Right lung (tissue), 10 donors: ENCODE results near the gene SCAND1. TPM values are rescaled to one million over a fixed set of nuclear protein-coding genes. Genes with fewer than 3 reads are reported as not detected.
"Not testable (repeated sequence)": the region's sequence is repeated elsewhere in the genome, so short reads cannot be mapped to it uniquely, and the experiment has no call there.

Source experiments
- DNase-seq, 2 donors: peaks; one replicate each; pipeline ENCODE4 v3.0.0-alpha.2; 2013
- long read RNA-seq, 8 donors: transcript quantifications; one replicate each; lab custom pipeline, GENCODE V29; 2026
- polyA plus RNA-seq, 5 donors: library from polyadenylated mRNA; unstranded; fragments of 120-200 nt; gene quantifications; one replicate each; pipeline versions ENCODE4 v1.2.1 to v1.2.3, GENCODE V29; 2013; ENCODE audit warnings: inconsistent platforms in 1 of 5, low replicate concordance in 1 of 5; ENCODE audit not compliant: insufficient read length in 5 of 5, insufficient read depth in 1 of 5

The SCAND1 gene
- polyA plus RNA-seq = 10 to 100 TPM; 16.1 to 53.9 (median 25.1) TPM
- long read RNA-seq, donor 1, transcript SCAND1-201 (2 exons, 902 nt) = major isoform, 32 of 32 reads
- long read RNA-seq, donor 1, partial matches to known transcripts = 0 of 32 reads
- long read RNA-seq, donor 1, other reads (novel, unspliced or antisense) = 0 of 32 reads
- long read RNA-seq, donor 2, transcript SCAND1-201 (2 exons, 902 nt) = major isoform, 13 of 43 reads
- long read RNA-seq, donor 2, partial matches to known transcripts = 30 of 43 reads
- long read RNA-seq, donor 2, other reads (novel, unspliced or antisense) = 0 of 43 reads
- long read RNA-seq, donor 3, transcript SCAND1-201 (2 exons, 902 nt) = major isoform, 13 of 13 reads
- long read RNA-seq, donor 3, partial matches to known transcripts = 0 of 13 reads
- long read RNA-seq, donor 3, other reads (novel, unspliced or antisense) = 0 of 13 reads
- long read RNA-seq, donor 4, transcript SCAND1-201 (2 exons, 902 nt) = major isoform, 15 of 15 reads
- long read RNA-seq, donor 4, partial matches to known transcripts = 0 of 15 reads
- long read RNA-seq, donor 4, other reads (novel, unspliced or antisense) = 0 of 15 reads
- long read RNA-seq, donor 5, transcript SCAND1-201 (2 exons, 902 nt) = major isoform, 37 of 37 reads
- long read RNA-seq, donor 5, partial matches to known transcripts = 0 of 37 reads
- long read RNA-seq, donor 5, other reads (novel, unspliced or antisense) = 0 of 37 reads
- long read RNA-seq, donor 6, transcript SCAND1-201 (2 exons, 902 nt) = major isoform, 32 of 32 reads
- long read RNA-seq, donor 6, partial matches to known transcripts = 0 of 32 reads
- long read RNA-seq, donor 6, other reads (novel, unspliced or antisense) = 0 of 32 reads
- long read RNA-seq, donor 7, transcript SCAND1-201 (2 exons, 902 nt) = major isoform, 6 of 6 reads
- long read RNA-seq, donor 7, partial matches to known transcripts = 0 of 6 reads
- long read RNA-seq, donor 7, other reads (novel, unspliced or antisense) = 0 of 6 reads
- long read RNA-seq, donor 8, transcript SCAND1-201 (2 exons, 902 nt) = major isoform, 17 of 17 reads
- long read RNA-seq, donor 8, partial matches to known transcripts = 0 of 17 reads
- long read RNA-seq, donor 8, other reads (novel, unspliced or antisense) = 0 of 17 reads

DNA sequence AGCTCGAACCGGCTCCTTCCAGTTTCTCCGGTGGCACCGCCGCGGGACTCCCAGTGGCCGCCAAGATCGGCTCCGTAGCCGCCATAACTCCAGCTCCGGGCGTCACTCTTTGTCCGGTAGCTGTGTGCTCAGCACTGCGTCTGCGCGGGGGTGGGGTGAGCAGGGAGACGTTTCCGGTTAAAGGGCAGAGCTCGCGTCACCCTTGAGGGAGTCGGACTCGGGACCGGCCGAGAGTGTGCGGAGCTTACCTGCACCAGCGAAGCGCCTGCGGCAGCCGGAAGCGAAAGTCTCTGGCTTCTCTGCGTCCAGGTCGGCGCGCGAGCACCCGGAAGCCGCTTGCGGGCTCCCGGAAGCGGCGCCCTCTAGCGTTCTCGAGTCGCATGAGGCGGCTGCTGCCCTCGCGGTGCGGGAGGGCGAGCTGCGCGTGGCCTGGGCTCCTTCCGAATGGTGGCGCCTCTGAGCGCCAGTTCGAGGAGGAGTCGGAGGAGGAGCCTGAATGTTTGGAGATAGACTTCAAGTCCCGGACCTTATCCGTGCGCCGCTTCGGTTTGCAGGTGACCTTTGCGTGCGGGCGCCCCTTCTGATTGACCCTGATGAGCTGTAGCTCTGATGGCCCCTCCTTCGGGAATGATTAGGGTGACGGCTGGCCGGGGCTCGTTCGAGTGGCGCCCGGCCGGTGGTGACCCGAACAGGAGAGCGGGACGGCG is at the start of gene SCAND1:
Gene SCAND1, minus strand, starts transcription at position 303 of the 707 bp plus-strand sequence. Its CDS starts 218 bp downstream, at position 85.
- DNase-seq = peak; percentile 98

DNA sequence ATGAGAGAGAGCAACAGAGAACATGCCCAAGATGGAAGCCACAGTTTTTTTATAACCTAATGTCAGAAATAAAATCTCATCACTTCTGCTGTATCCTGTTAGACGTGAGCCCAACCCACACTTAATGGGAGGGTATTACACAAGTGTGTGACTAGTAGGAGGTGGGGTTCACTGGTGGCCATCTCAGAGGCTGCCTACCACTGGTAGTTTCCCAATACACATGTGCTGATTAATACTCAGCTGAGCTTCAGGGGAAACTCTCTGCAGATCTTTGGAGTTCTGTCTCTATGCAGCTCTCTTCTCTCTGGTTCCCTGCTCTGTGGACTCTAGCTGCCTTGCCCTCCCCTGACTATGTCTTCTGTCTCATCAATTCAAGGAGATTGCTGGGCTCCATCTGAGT is 49.7 kb upstream of the SCAND1 start:
- no peak for DNase-seq

DNA sequence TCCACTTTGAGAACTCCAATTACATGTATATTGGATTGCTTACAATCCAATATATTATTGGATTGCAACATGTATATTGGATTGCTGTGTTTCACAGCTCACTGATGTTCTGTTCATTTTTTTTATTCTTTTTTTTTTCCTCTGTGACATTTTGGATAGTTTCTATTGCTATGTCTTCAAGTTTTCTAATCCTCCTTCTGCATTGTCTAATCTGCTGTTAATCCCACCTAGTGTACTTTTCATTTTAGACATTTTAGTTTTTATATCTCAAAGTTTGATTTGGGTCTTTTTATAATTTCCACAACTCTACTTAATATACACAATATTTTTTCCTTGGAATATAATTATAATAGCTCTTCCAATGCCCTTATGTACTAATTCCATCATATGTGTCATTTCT is 48.6 kb upstream of the SCAND1 start:
- no peak for DNase-seq

DNA sequence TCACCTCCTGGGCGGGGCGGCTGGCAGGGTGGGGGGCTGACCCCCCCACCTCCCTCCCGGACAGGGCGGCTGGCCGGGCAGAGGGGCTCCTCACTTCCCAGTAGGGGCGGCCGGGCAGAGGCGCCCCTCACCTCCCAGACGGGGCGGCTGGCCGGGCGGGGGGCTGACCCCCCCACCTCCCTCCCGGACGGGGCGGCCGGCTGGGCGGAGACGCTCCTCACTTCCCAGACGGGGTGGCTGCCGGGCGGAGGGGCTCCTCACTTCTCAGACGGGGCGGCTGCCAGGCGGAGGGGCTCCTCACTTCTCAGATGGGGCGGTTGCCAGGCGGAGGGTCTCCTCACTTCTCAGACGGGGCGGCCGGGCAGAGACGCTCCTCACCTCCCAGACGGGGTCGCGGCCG is 47.0 kb upstream of the SCAND1 start:
- DNase-seq = not testable (repeated sequence)

DNA sequence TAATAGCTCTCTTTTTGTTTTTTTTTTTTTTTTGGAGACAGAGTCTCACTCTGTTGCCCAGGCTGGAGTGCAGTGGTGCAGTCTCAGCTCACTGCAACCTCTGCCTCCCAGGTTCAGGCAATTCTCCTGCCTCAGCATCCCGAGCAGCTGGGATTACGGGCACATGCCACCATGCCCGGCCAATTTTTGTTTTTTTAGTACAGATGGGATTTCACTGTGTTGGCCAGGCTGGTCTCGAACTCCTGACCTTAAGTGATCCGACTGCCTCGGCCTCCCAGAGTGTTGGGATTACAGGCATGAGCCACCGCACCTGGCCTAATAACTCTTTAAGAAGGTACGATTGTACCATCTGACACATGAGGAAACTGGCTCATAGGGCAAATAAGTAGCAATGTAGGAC is 42.2 kb upstream of the SCAND1 start:
- not testable (repeated sequence) for DNase-seq

DNA sequence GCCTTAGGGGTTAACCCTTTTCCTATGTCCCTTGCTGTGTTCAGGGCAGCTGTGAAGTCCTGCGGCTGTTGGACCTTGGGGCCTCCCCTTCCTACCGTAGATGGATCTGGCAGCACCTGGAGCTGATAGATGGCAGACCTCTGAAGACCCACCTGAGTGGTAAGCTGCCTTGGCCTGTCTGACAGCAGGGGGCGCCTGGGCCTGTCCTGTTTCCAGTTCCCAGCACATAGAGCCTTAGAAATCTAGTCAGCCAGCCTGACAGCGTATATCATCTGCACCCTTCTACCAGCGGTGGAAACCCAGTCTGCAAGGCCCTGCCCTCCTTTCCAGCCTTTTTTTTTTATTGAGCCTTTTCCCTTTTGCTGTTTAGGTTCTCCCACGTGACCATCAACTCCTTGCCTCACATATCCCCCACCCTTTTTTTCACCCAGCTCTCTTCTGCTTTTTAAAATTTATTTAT is 40.7 kb upstream of the SCAND1 start:
- peak; percentile 62 to 70 for DNase-seq

DNA sequence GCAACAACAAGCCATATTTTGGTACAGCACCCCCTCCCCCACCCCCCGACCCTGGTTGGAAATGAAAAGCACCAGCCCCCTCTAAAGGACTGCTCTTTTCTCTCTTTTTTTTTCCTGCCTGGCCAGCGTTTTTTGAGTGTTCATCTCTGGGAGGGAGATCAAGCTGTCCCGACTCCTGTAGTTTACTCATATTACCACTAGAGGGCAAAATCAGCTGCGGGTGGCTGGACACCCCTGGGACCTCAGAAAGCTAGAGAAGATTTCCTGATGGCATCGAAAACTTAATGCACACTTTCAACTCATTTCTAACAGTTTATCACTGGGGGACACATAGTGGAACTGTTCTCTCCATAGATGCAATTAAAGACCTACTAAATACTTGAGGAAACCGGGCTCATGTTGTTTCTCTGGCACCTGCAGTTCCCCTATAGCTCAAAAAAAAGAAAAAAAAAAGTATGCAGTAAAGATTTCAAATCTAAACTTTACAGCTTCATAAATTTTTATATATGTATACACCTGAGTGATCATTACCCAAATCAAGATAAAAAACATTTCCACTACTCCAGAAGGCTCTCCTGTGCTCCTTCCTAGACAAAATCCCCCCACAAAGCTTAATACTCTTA is 38.5 kb upstream of the SCAND1 start:
- peak; percentile 57 to 67 for DNase-seq

DNA sequence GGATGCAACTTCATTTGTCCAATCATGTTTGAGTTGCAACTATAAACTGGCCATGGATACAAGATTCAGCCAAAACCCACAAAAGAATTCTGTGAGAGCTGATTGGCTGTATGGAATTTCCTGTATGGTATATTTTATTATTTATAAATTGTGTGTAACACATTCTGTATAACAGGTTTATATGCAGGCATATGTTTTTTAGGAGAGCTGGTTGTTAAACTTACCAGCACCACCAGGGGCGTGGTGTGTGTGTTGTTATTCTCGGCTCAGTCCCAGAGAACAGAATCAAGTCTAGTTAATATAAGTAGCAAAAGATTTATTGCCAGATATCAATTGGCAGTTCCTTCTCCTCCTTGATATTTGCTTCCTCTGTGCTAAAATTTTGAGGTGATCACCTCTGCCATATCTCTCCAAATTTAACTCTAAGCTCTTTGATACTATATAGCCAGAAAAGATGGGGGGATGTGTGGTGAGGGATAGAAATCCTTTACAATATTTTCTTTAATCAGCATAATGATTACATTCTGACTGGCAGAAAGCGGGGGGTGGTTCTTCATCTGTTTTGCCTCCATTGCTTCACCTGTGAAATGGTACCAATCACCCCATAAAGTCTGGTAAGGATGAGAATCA is 37.0 kb upstream of the SCAND1 start:
- DNase-seq = no peak

DNA sequence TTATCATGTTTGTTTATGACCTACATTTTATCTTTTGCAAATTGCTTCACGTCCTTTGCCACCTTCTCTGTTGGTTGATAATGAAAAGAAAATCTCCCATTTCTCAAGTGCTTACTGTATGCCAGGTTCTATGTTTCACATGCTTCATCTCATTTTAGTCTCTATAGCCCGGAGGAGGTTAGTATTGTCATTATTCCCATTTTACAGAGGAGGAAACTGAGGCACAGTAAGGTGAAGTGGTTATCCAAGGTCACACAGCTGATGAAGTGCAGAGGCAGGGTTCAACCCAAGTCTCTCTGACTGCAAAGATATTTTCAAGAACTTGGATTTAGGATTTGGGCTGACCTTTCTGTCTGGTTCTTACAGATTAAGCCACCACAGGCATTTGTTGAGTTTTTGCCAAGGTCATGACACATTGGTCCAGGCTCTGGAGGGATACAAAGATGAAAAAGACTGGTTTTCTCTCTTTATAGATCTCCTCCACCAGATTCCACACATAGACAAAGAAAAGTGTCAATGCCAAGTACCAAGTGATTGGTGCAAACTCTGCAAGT is 34.7 kb upstream of the SCAND1 start:
- DNase-seq = no peak

DNA sequence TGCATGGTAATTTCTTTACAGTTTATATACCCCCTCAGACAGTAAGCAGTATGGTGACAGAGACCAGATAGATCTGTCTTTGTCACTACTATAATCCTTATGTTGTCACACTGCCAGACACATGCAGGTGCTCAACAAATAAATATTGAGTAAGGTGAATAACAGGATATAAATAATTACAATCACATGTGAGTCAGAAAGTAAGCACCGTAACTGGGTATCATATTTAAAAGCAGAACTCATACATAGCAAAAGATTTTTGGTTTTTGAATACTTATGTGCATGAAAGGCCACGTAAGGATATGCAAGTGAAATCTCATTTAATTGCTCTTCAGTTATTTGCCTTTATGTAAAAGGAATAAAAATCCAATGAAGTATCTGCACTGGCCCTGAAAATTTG is 31.5 kb upstream of the SCAND1 start:
- DNase-seq = no peak

DNA sequence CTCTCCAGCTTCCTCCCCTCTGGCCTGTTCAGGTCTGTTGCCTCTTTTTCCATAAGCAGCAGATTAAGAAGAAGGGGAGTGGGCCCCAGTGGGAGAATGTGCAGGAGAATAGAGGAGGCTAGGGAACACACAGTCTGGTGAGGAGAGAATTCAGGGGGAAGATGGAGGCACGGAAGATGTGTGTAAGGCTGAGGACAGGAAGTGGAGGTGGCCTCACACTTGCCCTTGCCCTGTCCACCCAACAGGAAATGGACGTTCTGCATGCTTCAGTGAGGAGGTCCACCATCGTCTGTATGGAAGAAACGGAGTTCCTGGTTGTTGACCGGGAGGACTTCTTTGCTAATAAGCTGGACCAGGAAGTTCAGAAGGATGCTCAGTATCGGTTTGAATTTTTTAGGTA is 30.1 kb upstream of the SCAND1 start:
- DNase-seq = no peak

DNA sequence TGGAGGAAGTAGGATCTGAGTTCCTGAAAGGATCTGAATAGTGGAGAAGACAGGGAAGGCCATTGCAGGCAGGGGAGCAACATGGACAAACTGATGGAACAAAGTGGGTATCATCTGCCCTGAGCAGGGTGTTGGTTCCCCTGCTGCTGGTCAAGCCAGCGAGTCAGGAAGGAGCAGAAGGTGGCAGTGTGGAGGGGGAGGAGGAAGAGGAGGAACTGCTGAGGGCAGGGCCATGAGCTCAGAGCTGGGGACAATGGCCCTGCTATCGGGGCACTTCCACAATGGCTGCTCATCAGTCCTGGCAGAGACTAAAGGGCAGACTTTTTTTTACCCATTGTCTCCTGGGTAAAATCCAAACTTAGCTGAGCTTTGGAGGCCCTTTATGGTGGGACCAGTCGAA is 27.7 kb upstream of the SCAND1 start:
- DNase-seq = no peak

DNA sequence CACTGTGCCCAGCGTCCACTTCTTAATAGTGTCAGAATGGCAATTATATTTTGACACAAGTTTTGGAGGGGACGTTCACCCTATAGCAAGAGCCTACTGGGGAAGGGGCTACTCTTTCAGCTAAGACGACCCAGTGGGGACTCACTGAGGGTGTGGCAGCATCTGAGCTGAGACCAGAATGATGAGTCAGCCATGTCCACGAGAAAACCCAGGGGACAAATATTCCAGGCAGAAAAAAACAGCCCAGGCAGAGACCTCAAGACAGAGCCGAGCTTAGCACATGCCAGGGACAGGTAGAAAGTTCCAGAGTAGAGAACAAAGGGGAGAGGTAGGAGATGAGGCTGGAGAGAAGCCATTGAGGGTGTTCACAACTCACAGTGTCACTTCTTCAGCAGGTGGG is 25.2 kb upstream of the SCAND1 start:
- no peak for DNase-seq

DNA sequence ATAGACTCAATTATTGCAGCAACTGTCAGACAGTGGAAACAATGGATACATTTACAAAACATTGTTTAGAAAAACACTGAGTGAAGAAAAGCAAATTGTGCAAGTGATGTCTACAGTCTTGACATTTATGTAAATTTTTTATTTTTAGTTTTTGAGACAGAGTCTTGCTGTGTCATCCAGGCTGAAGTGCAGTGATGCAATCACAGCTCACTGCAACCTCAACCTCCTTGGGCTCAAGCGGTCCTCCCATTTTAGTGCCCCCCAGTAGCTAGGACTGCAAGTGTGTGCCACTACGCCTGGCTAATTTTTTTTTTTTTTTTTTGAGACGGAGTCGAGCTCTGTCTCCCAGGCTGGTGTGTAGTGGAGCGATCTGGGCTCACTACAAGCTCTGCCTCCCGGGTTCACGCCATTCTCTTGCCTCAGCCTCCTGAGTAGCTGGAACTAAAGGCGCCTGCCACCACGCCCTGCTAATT is 23.8 kb upstream of the SCAND1 start:
- peak; percentile 49 to 51 for DNase-seq

DNA sequence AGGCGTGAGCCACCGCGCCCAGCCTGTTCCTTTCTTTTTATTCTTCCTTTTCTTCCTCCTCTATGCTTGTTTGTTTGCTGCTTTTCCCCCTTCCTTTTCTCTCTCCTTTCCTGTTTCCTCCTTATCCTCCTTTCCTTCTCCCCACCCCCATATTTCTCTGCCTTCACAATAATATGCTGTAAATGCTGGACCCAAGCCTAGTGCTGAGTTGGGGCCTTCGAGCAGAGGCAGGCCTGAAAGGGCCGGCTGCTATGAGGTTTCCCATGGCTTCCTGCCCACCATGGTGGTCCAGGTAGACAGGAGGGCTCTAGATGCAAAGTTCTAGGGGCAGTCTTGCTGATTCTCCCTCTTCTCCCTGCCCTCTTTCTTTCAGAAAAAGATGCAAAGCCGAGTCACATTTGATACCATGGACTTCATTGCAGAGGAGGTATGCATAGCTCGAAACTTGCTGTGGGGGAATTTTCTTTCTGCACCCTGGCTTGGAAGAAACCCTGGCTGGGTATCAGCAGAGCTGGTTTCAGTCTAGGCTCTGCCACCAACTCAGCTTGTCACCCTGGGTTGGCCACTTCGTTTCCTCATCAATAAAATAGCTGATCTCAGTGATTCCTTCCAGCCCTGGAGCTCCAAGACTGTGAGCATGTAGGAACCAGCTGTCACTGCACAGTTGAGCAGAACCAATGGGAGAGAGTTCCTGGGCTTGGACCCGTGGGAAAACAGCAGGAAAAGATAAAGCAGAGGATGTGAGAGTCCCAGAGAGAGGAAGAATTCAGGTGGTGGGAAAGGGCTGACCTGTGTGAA is 21.5 kb upstream of the SCAND1 start:
- DNase-seq = peak; percentile 73 to 80

DNA sequence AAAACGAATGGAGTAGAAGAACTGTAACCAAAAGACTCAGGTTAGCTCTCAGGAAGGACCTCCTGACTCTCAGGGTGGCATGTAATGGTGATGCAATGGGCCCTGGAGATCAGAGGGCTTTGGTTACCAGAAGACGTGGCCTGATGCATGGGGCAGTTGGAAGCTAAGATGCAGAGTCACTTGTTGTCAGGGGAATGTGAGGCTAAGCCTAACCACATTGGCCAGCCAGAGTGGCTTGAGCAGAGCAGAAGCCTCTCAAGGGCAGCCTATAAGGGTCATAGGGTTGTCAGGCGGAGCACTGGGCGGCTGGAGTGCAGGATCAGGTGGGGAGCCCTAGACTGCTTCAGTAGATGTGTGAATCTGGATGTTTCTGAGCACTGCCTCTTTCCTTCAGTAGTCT is 20.0 kb upstream of the SCAND1 start:
- no peak for DNase-seq

DNA sequence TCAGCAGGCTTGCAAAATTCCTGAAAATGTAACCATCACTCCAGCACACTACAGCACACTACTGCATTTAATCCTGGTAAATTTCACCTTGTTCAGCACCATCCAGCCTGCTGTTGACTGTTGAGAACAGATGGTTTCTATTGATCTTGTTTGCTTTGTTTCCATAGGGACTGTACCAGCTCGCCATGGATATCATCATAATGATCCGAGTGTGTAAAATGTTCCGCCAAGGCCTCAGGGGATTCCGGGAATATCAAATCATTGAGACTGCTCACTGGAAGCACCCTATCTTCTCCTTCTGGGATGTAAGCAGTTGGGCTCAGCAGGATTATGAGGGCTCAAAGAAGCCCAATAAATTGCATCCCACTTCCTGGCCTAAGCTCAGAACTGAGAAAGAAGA is 18.2 kb upstream of the SCAND1 start:
- no peak for DNase-seq

DNA sequence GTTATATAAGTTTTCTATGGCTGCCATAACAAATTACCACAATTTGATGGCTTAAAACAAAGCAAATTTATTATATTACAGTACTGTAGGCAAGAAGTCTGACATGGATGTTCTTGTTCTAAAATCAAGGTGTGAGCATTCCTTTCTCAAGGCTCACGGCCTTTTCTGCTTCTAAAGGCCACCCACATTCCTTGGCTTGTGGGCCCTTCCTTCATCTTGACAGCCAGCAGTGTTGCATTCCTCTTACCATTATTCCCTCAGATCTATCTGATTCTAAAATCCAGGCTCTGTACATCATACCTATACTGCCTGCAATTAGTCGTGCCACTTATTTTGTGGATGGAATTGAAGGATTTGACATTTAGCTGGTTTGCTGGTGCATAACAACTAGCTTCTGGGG is 17.7 kb upstream of the SCAND1 start:
- no peak for DNase-seq

DNA sequence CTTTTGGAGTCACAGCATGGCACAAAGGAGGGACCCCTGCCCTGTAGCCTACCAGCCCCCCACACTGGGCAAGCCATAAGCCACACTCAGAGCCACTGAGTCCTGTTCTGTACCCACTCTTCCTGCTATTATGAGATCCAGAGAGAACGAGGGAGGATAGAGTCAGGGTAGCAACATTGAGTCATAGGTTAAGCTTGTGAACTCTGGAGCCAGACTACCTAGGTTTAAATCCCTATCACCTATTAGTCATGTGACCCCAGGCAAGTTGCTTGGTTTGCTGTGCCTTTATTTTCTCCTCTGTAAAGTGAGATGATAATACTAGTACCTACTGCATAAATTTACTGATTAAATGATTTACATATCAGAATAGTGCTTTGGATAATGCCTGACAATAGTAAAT is 14.6 kb upstream of the SCAND1 start:
- DNase-seq = no peak
